Kasumi-1 (cell line): ENCODE measurements around the gene ALKBH2.
"Not testable (repeated sequence)": the region's sequence is repeated elsewhere in the genome, so short reads cannot be mapped to it uniquely, and the experiment has no call there.

Experiments used
- DNase-seq, 2 experiments: peaks; one replicate each; lab custom pipeline; 2025; lab: John Stamatoyannopoulos, UW

The ALKBH2 gene

GRCh38 chr12:109069307-109070271, 23.7 kb downstream of the ALKBH2 start:
- no peak for DNase-seq

GRCh38 chr12:109065853-109066193, 27.4 kb downstream of the ALKBH2 start:
- DNase-seq = no peak

DNA sequence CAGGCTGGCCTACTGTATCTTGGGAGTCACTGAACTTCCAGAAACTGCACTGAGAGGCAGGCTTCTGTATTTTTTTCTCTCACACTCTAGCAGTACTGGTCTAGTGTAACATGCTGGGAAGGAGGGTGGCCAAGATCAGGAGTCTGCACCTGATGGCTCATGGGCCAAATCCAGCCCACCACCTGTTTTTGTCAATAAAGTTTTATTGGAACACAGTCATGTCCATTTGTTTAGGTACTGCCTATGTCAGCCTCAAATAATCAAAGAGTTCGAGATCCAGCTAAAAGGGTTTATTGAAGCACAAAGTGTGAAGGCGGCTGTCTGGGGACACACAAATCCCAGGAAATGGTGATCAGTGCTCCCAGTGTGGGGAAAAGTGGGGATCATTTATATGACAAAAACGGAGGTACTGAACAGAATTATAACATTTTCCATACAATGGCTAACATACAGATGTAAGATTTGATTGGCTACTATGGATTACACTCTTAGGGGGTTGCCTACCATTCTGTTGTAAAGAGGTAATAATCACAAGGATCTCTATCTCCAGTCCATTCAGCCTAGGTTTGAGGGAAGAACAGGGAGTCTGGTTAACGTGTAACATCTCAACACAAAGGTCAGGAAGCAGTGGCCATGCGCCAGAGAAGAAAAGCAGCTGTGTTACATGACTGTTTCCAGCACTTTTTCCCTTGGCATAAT, 28.0 kb downstream of the ALKBH2 start:
- no peak for DNase-seq

DNA sequence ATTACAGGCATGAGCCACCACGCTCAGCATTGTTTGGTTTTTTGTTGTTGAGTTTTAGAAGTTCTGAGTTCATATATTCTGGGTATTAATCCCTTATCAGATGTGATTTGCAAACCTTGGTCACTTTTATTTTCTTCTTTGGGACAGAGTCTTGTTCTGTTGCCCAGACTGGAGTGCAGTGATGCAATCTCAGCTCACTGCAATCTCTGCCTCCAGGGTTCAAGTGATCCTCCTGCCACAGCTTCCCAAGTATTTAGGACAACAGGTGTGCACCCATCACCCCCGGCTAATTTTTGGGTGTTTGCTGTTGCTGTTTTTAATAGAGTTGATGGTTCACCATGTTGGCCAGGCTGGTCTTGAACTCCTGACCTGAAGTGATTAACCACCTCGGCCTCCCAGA, 29.1 kb downstream of the ALKBH2 start:
- no peak for DNase-seq

DNA sequence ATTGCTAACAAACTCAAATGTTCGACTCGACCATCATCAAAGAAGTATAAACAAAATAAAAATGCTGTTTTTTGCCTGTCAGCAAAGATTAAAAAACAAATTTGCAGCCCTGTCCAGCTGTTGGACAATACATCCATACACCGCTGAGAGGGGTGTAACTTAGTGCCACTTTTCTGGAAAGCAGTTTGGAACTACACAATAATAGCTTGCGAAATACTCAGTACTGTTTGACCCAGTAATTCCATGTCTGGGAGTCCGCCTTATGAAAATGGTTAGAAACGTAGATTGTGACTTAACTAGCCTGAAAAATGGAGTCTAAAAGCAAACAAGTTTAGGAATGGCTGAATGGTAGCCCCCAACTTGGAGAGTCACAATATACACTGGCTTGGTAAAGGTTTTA, 34.5 kb downstream of the ALKBH2 start:
- no peak for DNase-seq

GRCh38 chr12:109057376-109057775, 35.9 kb downstream of the ALKBH2 start:
- no peak for DNase-seq

GRCh38 chr12:109056891-109057290, 36.4 kb downstream of the ALKBH2 start:
- no peak for DNase-seq

- no peak for DNase-seq
Observed at GRCh38 chr12:109054520-109054919, 38.8 kb downstream of the ALKBH2 start.

GRCh38 chr12:109054124-109054513, 39.2 kb downstream of the ALKBH2 start:
- DNase-seq = not testable (repeated sequence)

DNA sequence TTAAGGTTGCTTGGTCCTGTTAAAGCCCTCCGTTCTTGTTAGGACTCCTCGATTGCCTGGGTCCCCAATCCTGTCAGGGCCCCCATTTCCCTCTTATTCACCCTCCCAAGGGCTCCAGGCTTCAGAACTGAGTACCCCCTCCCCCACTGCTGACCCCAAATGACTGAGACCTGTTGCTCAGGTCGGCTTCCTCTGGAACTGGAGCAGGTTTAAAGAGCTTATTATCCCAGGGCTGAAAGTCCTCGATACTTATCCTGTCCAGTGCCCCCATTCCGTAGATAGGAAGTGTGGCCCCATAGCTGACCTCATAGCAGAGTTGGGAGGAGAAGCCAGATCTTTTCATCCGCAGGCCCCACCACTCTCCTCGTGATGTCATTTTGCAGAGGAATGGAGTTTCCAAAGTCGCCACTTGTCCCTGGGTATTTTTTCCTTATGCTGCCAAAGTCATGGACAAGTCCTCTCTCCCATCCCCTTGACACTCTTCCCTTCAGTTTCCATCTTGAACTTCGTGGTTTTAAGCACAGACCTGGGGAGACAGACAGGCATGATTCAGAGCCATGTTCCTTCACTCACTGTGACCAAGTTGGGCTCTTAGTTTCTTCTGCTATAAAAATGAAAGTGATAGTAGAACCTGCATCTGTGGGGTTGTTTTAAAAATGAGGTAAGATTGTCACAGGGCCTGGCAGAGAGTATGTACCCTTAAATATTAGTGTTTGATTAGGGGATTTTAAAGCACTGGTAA, 39.7 kb downstream of the ALKBH2 start:
- DNase-seq = peak in 1 of 2 experiments; percentile 17

DNA sequence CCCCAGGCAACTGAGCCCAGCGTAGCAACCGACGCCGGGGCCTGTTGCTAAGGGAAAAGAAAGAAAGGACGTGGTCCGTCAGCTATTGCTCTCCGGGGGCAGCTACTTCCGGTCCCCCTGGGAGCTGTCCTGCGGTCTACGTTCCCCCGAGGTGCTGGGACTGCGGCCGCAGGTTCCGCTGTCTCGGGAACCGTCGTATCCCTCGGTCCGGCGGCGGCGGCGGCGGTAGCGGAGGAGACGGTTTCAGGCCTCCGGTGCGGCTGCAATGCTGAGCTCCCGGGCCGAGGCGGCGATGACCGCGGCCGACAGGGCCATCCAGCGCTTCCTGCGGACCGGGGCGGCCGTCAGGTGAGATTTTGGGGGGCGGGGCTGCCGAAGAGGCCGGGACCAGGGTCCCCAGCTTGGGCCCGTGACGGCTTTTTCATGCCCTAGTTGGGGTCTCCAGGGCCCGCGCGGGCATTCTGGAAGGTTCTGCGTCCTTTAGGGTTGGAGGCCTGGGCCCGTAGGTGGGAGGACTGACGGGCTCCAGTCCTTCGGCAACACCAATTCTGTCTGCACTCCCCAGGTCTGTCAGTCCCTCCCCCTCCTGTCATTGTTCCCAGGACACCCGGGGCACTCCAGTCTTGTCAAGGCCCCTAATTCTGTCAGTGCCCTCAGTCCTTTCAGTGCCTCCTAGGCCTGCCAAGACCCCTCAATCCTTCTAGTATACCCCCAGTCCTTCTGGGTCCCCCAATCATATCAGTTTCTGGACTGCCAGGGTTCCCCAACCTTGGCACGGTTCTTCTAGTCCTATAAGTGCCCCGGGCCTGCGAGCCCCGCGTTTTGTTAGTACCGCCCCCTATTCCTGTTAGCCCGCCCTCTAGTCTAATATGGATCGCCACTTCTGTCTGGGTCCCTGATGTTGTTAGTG, 40.6 kb downstream of the ALKBH2 start, which contains the start of gene USP30:
Gene USP30 (plus strand): TSS at position 163 of the 910 bp plus-strand sequence. CDS start 103 bp downstream, at position 266.
- DNase-seq = peak; percentile 87 to 89

DNA sequence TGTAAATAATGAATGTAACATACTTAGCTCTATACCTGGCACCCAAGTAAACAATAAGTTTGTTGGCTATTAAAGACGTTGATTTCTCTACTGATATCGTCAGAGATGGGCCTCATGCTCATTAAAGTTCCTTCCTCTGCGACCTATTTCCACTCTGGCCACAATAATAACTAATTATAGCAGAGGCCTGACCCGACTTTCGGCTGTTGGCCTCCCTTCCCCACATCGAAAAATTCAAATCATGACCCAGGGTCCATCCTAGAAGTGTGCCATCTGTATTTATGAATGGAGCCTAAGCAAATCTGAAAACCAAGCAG, 41.2 kb downstream of the ALKBH2 start:
- DNase-seq = no peak

GRCh38 chr12:109049794-109050193, 43.5 kb downstream of the ALKBH2 start:
- DNase-seq = not testable (repeated sequence)

DNA sequence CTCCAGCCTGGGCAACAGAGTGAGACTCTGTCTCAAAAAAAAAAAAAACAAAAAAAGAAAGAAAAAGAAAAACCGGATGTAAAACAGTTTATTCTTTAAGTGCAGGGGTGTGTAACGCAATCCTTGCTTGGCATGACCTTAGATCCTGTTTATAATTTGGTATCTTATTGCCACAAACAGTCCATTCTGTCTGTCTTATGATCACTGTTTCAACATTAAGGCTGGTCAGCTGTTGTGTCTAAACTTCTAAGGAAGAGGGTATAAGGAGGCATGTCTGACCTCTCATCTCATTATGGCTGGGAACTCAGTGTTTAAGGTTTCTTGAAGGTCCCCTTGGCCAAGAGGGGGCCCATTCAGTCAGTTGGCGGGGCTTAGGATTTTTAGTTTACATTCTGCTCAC, 44.6 kb downstream of the ALKBH2 start:
- not testable (repeated sequence) for DNase-seq

DNA sequence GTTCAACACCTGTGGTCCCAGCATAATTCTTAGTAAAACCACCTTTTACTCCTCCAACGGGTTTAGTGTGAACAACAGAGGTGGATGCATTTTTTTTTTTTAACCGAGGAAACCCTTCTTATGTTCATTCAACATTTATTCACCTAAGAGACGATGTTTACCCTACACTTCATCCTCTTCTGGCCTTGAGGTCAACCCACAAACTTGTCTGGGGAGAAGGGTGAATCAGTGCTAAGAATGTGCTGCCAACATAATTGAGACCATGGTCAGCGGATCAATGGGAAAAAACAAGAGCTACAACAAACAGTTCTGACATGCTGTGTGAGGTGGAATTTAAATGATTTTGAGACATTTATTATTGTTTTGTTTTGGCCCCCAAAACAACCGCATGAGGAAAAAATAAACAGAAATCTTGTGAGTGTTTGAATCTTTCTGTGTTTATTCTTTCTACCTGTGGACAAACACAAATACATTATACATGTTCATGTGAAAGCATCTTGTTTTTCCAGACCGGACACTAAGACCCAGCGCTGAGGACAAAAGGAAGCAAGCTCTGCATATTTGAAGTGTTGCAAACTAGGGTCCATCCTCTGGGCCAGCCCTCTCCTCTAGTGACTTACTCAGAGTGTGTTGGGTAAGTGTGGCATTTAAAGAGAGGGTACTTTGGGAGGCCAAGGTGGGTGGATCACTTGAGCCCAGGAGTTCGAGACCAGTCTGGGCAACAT, 46.0 kb downstream of the ALKBH2 start:
- DNase-seq = no peak

- DNase-seq = no peak
Observed at GRCh38 chr12:109044241-109044640, 49.0 kb downstream of the ALKBH2 start.
